T-helper 1 cell (primary cell): ENCODE measurements around the gene ADAP1.
"Not testable (repeated sequence)": the region's sequence is repeated elsewhere in the genome, so short reads cannot be mapped to it uniquely, and the experiment has no call there.

ENCODE experiments used
- DNase-seq, 5 donors: peaks; one replicate each; pipeline ENCODE4 v3.0.0-alpha.2; 2012 to 2020

The ADAP1 gene

GRCh38 chr7:974820-975681 is 20.6 kb upstream of the ADAP1 start, which contains the start of gene COX19:
COX19 (minus strand) TSS chr7:975549; CDS start chr7:975509, 40 bp downstream.
- DNase-seq = peak; percentile 80 to 90 (median 85)

GRCh38 chr7:974172-974571 is 19.7 kb upstream of the ADAP1 start:
- no peak for DNase-seq

DNA sequence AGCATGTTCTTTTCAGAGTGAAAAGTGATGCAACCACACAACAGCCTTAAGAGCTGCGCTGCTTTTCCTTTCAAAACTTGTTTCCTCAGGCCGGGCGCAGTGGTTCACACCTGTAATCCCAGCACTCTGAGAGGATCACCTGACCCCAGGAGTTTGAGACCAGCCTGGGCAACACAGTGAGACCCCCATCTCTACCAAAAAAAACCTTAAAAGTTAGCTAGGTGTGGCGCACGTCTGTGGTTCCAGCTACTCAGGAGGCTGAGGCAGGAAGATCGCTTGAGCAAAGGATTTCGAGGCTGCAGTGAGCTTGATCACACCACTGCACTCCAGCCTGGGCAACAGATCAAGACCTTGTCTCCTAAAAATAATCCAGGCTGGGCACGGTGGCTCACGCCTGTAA is 18.8 kb upstream of the ADAP1 start:
- no peak for DNase-seq

DNA sequence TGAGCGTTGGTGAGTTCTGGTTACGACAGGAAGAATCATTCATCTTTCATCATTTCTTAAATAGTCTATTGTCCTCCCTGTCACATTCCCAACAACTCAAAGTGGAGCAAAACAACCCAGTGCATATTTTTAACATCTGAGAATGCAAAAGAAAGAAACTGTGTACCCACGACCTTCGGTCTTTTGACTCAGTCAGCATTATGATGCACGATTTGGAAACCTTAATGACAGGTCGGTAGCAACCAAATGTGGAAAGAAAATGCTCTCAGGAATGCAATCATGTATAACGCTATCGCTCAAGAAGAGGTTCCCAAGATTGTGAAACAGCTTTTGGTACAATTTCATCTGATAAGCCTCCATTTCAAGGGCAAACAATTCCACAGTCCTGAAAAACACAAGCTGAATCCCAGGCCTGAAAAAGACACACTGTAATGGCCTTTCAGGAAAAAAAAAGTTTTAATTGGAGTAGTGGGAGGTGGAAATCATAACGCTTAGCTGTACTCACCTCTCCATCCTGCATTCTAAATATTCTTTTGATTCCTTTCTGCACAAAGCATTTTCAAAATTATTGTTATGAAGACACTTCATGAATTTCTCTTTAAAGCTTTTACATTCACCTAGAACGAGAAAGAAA is 18.3 kb upstream of the ADAP1 start:
- no peak for DNase-seq

DNA sequence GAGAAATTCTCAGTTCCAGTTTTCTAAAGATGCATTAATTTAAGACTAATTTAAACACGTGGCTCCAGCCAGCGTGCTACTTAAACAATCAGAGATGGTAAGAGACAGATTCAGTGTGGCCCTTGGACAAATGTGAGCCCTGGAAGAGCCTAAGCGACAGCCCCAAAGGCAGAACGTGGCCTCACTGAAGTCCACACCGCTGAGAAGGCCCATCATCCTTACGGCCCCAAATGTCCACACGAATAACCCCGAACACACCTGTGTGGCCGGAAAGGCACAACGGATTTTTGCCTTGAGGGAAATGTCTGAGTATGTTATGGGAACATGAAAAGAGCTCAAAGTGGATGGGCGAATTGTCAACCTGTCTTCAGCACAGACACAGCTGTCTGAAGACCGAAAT is 17.6 kb upstream of the ADAP1 start:
- DNase-seq = no peak

DNA sequence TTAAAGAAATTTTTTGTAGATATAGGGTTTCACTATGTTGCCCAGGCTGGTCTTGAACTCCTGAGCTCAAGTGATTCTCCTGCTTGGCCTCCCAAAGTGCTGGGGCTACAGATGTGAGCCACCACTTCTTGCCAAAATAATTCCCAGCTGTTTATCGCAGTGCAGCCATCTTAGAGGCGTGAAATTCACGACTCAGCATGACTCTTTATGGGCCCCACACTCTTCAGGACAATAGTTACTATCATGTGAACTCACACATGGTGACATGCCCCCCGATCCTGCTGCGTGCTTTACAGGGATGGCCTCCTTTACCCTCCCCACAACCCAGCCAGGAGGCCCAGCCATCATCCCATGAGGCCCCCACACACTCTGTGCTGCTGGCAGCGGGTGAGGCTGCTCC is 16.3 kb upstream of the ADAP1 start:
- DNase-seq = no peak

- DNase-seq = no peak
Observed at GRCh38 chr7:969403-969802, 14.9 kb upstream of the ADAP1 start.

DNA sequence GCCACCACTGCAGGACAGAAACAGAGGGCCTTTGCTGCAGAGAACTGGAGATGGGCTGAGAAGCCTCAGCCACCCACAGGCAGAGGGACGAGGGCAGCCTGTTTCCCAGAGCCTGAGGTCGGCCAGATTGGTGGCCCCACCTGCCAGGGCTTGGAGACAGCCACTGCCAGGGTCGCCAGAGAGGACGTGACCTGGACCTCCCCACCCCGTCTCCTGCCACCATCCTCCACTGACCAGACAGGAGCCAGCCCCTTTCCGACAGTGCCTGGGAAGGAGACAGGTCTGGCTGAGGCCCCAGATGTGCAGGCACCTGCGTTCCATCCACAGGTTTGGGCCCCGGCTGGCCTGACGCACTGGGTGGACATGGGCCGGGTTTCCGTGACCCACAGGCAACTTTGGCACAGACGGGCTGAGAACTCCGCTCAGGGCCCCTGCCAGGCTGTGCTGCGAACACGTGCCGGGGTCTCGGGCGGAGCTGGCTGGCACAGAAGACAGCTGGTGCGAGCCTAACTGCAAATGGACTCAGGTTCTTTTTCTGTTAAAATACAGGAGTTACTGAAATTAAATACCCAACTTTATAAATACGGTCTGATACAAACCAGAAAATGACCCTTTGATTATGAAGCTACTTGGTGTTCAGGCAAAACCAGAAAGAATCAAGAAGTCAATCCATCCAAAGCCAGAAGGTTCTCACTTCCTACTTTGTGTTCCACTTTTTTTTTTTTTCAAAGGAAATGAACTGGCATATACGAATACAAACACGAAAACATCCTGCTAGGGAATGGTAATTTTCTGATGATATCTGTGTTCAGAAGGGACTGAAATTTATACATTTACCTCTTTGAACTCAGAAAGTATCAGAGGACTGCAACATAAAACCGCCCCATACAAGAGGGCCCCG is 14.0 kb upstream of the ADAP1 start:
- DNase-seq = no peak

DNA sequence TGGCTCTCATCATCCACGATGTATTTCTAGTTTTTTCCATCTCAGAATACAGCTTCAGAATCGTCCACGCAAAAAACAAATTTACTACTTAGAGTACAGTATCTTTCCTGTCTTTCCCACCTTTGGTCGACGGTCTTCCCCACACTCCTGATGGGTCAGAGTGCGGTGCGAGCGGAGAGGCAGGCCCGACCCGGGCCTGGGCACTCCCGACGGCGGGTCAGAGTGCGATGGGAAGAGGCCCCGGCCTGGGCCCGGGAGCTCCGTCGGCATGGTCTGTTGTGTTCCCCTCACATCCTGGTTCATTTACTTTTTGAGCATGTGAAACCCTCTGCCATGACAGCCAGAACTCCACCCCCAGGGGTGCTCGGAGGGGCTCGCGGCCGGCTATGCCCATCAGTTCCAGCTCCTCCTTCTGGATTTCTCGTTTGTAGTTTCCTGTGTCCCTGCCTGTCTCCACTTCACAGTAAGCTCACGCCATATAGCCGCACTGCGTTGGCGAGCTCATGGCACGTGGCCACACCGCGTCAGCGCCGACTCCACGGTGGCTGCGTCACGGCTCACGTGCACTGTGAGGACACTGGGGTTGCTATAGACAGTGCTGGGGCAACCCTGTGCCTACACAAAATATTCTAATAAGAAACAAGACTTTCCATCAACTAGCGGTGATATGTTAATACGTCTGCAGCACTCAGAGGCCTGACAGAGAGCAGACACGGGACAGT is 13.0 kb upstream of the ADAP1 start:
- no peak for DNase-seq

DNA sequence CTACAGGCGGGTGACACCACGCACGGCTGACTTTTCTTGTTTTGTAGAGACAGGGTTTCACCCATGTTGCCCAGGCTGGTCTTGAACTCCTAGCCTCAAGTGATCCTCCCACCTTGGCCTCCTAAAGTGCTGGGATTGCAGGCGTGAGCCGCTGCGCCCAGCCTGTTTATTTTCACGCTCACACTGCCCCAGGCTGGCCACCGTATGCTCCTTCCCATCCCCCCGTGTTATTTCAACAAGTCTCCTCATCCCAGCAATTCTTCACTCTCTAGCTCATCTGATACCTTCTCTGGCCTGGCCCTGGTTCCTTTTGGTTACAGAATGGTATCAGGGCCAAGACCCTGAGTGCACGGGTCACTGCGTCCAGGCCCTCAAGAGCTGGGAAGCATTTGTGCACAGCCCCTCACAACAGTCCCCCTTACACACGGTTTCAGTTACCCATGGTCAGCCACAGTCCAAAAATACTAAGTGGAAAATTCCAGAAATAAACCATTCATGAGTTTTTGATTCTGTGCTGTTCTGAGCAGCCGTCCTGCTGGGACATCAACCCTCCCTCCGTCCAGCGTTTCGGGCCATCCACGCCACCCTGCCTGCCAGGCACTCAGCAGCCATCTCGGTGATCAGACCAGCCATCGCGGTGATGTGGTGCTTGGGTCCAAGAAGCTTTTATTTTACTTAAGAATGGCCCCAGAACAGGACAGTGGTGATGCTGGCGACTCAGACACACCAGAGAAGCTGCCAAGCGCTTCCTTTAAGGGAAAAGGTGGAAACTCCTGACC is 12.0 kb upstream of the ADAP1 start:
- DNase-seq = no peak

DNA sequence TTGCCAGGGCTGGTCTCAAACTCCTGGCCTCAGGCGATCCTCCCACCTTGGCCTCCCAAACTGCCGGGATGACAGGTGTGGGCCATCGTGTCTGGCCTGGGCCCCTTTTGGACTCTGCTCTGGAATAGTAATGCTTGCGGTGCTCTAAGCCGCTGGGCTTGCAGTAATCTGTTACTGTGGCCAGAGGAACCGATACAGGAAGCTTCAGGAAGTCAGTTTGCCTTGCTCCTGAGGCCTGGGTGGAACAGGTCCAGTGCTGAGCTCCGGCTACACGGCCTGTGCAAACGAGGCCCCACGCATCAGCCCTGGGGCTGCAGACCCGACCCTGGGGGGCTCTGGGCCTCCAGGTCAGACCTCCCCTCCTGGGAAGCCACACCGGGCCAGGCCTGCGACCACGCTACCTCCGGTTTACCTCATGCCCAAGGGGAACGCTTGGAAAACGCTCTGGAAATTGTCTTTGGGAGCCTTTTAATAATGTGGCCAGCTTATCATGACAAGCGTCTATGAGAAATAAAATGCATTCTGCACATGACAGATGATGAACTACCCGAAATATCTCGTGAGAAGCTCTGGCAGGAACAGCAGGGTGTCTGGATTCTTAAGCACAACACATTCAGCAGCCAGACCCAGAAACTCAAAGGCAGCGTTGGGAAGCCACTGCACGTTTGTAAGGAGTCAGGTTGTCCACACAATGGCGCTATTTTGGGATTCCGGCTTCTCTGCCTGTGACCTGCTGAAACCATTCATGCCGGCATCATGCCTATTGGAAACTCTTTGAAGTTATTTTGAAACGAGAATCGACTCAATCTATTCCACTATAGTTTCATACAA is 10.1 kb upstream of the ADAP1 start:
- no peak for DNase-seq

DNA sequence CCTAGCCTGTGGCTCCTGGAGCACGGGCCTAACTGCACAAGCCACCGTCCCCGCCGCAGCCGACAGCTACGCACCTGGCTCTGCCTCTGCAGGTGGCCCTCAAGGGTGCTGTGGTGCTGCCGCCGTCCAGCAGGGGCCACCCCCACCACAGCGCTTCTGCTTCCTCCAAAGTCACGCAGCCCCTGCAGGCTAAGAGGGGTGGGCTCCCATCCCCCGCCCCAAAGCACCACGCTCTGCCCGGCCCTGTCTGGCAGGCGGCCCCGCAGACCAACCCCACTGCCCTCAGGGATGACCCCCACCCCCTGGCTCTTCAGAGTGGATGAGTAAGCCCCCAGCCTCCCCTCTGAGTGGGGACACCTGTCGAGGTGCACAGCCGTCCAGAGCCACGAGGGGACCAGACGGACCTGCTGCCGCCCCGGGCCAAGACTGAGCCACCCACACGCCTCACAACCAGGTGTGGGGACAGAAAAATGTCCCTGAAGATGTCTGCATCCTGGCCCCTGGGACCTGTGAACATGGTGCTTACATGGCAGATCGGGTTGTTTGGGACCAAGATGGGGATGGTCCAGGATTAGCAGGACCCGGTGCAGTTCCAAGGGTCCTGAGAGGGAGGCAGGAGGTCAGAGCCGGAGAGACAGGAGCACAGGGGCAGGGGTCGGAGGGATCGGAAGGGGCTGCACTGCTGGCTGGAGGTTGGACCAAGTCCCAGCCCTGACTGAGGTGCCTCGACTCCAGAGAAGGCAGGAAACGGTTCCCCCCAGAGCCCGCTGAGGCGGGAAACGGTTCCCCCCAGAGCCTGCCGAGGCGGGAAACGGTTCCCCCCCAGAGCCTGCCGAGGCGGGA is 9.0 kb upstream of the ADAP1 start:
- peak in 1 of 5 donors; percentile 10 for DNase-seq

DNA sequence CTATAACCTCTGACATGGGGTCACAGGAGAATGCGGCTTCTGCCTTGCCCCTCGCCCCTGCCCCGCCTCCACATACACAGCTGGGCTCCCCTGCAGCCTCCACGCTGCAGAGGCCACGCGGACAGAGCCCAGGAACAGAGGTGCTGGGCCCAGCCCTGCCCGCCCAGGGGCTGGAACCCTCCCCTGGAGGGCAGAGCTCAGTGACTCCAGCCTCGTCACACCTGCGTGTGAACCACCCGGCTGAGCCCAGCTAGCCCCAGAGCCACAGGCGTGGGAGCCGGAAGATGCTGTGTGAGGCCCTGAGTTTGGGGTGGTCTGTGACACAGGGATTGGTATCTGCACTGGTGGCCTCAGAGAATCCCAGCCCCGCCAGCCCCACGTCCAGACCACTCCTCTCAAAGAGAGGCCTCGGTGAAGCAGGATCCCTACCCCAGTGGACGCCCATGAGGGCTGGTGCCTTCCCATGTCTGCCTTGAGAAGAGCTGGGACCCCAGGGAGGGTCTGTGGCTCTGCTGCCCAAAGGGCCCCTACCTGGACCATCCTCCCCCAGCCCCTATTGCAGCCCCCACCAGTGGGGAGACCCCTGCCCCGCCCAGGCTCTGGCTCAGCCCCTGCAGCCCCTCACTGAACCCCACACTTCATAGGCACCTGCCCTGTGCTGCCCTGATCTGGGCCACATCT is 8.1 kb upstream of the ADAP1 start:
- DNase-seq = no peak

GRCh38 chr7:961546-962400 is 7.3 kb upstream of the ADAP1 start:
- DNase-seq = no peak

GRCh38 chr7:960972-961371 is 6.5 kb upstream of the ADAP1 start:
- not testable (repeated sequence) for DNase-seq

GRCh38 chr7:960269-960871 is 5.9 kb upstream of the ADAP1 start:
- no peak for DNase-seq

DNA sequence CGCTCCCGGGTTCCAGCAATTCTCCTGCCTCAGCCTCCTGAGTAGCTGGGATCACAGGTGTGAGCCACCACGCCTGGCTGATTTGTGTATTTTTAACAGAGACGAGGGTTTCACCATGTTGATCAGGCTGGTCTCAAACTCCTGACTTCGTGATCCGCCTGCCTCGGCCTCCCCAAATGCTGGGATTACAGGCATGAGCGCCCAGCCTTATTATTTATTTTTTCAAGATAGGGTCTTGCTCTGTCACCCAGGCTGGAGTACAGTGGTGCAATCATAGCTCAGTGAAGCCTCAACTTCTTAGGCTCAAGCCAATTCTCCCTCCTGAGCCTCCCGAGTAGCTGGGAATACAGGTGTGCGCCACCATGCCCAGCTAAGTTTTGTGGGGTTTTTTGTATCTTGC is 5.3 kb upstream of the ADAP1 start:
- DNase-seq = not testable (repeated sequence)

DNA sequence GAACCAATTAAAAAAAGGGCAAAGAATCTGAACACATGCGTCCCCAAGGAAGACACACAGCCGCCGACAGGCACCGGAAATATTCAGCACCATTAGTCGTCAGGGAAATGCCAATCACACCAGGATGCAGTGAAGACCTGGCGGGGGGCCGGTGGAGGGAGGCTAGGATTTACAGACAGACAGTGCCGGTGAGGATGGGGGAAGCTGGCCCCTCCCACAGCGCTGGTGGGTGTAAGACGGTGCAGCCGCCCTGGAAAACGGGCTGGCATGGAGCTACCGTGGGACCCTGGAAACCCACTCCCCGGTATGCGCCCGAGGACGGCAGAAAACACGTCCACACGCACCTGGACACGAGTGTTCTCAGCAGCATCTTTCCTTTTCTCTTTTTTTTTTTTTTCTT is 4.8 kb upstream of the ADAP1 start:
- no peak for DNase-seq
